GM10266 (cell line): ENCODE results near the gene CECR2.

ENCODE experiments used
- DNase-seq: peaks from one replicate; pipeline ENCODE4 v3.0.0; 2012; ENCODE audit errors: extremely low spot score
- CTCF ChIP-seq: IDR thresholded peaks from 2 replicates; pipeline ENCODE4 v1.5.1; 2012; ENCODE audit warnings: mild to moderate bottlenecking, low read depth; ENCODE audit not compliant: control insufficient read depth, insufficient read depth; ENCODE audit errors: missing control alignments

The CECR2 gene

DNA sequence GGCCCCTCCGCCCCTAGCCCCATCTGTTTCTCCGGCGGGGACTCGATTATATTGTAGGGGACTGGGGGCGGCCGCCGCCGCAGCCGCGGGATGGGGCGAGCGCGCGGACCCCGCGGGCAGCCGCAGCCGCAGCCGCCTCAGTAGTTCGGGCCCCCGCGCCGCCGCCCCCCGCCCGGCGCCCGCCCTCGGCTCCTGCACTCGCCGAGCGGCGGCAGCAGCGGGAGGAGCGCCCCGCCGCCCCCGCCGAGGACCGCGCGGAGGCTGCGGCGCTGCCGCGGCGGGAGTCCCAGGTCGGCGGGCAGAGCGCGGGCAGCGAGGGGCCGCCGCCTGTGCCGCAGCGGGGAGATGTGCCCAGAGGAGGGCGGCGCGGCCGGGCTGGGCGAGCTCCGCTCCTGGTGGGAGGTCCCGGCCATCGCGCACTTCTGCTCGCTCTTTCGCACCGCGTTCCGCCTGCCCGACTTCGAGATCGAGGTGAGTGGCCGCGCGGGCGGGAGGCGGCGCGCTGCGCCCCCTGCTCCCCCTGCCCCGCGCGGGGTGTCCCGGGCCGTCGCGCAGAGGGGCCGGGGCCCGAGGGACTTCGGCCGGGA lies at the start of gene CECR2:
Gene CECR2 (plus strand): TSS at position 22 of the 587 bp plus-strand sequence. CDS start 324 bp downstream, at position 346.
- DNase-seq = peak; percentile 72
- TF ChIP-seq CTCF = no peak

- DNase-seq = no peak
These were observed 49.7 kb upstream of the CECR2 start for GRCh38 chr22:17319546-17319945.

DNA sequence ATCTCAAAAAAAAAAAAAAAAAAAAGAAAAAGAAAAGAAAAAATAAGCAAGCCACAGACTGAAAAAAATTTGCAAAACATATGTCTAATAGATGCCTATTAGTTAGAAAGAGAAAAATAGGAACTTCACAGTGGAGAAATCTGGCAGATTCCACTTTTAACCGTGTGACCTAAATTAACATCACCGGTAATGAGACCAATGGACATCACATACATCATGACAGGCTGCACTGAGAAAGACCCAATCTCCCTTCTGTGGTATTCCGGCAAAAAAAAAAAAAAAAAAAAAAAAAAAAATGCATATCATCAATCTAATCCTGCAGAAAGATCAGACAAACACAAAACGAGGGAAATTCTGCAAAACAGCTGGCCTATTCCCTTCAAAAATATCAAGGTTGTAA lies 46.7 kb upstream of the CECR2 start:
- no peak for DNase-seq
- TF ChIP-seq CTCF = no peak

More at GRCh38 chr22:17319546-17319945, 49.7 kb upstream of the CECR2 start:
- TF ChIP-seq CTCF = no peak

GRCh38 chr22:17331690-17332089 lies 37.6 kb upstream of the CECR2 start:
- TF ChIP-seq CTCF = no peak
- no peak for DNase-seq

DNA sequence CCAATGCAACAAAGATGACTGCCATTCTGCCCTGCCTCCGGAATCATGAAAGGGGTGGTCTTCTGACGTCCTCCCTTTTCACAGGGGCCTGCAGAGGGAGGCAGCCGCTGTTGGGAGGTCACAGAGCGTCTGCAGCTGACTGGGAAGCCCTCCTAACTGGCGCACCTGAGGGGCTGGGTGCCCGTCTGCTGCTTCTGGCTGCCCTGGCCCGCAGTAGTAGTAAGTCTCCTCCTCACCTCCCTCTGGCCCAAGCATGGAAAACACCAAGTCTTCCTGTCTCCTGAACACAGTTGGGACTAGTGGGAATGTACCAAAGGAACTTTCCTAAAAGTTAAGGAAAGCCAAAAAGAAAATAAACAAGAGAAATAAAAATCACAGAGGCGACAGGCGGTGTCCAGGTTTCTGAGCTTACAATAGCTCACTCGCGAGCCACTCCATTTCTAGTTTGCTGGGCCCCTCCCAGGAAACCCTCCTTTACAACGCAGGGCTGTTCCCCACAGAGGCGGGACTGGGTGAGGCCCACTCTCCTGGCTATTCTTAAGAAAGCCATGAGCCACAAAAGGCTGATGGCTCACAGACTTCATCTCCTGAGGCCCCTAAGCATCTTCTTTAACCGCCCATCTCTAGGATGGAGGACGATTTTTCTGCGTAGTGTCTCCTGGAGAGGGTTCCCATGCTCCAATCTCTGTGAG lies 37.0 kb upstream of the CECR2 start:
- no peak for TF ChIP-seq CTCF
- no peak for DNase-seq

- DNase-seq = no peak
- no peak for TF ChIP-seq CTCF
These were observed 35.2 kb upstream of the CECR2 start for GRCh38 chr22:17334059-17334458.

DNA sequence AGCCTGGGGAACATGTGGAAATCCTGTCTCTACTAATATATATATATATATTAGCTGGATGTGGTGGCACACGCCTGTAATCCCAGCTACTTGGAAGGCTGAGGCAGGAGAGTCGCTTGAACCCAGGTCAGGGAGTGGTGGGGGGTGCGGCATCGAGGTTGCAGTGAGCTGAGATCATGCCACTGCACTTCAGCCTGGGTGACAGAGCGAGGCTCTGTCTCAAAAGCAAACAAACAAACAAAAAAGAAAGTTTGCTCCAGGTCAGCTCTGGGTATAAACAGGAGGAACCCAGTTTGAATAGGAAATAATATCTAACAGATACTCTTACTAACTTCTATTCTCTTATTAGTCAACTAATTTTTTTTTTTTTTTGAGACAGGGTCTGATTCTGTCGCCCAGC lies 34.3 kb upstream of the CECR2 start:
- no peak for DNase-seq
- TF ChIP-seq CTCF = no peak
